Transverse colon (tissue), 4 donors: Measurements from ENCODE around the gene COL1A1.

ENCODE experiments used
- POLR2A ChIP-seq: fragments of 450-650 bp; IDR thresholded peaks from one replicate; pipeline ENCODE4 v1.6.1; 2016; ENCODE audit warnings: antibody characterized with exemption, mild to moderate bottlenecking, moderate library complexity
- POLR2AphosphoS5 ChIP-seq, 3 donors: sonication (generic); formaldehyde crosslinking; IDR thresholded peaks; one replicate each; pipeline ENCODE4 v1.6.1; 2016; ENCODE audit warnings: antibody characterized with exemption in 3 of 3
- TF ChIP-seq, protein P1 (sequence below), 5 experiments: fragments of 200-600 bp in 3 of 5; fragments of 450-650 bp in 2 of 5; sonication (generic) in 3 of 5; IDR thresholded peaks; 1 replicate in 2 of 5; 2 replicates in 3 of 5; pipeline ENCODE4 v1.5.1; 2016 to 2017; ENCODE audit warnings: antibody characterized with exemption in 5 of 5, inconsistent platforms in 3 of 5, mild to moderate bottlenecking in 2 of 5, moderate library complexity in 1 of 5

DNA sequence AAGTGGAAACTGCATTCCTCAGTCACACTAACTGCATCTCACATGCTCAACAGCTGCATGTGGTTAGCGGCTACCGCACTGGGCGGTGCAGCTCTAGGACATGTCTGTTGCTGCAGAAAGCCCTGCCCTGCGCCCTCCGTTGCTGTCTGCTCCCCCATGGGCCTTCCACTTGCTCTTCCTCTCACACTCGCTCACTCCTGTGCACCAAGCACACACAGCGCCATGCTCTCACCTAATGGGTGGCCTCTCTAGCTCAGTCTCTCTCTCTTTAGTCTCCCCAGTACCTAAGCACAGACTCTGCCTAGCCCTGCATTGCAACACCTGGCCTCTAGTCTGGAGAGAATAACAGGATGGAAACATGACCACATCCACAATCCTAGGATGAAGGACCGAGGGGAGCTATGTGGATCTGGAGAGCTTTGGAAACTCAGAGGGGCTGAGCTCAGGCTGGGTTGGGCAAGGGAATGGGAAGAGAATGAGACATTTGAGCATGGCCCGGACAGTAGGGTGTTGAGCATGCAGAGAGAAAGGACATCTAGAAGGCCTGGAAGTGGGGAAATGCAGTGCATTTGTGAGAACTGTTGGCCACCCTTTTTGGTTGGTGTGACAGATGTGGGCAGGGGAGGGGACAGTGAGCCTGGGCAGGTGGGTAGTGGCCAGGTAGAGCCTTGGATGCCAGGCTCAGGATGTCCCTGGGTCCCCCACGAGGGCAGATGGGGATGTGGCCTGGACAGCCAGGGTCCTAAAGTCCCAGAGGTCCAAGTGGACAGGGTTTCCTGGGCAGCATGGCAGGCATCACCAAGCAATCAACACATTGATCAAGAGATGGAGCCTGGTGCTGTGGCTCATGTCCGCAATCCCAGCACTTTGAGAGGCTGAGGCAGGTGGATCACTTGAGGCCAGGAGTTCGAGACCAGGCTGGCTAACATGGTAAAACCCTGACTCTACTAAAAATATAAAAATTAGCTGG, 19.6 kb downstream of the COL1A1 start:
- TF ChIP-seq, protein P1, sequence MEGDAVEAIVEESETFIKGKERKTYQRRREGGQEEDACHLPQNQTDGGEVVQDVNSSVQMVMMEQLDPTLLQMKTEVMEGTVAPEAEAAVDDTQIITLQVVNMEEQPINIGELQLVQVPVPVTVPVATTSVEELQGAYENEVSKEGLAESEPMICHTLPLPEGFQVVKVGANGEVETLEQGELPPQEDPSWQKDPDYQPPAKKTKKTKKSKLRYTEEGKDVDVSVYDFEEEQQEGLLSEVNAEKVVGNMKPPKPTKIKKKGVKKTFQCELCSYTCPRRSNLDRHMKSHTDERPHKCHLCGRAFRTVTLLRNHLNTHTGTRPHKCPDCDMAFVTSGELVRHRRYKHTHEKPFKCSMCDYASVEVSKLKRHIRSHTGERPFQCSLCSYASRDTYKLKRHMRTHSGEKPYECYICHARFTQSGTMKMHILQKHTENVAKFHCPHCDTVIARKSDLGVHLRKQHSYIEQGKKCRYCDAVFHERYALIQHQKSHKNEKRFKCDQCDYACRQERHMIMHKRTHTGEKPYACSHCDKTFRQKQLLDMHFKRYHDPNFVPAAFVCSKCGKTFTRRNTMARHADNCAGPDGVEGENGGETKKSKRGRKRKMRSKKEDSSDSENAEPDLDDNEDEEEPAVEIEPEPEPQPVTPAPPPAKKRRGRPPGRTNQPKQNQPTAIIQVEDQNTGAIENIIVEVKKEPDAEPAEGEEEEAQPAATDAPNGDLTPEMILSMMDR (IDR thresholded peaks at IDR 0.05): no peak
- no peak for TF ChIP-seq POLR2AphosphoS5 (IDR thresholded peaks at IDR 0.05)
- no peak for TF ChIP-seq POLR2A
